HepG2 (cell line): Measurements from ENCODE around the gene ENPP1. TPM values are rescaled to one million over a fixed set of nuclear protein-coding genes. Genes with fewer than 3 reads are reported as not detected.

Experiments used
- ATAC-seq: fragments of 200-7000 bp; cut with Tn5 transposase; 3 replicates; pipeline ENCODE4 v1.9.1; 2020; ENCODE audit warnings: mild to moderate bottlenecking, moderate library complexity
- BruUV-seq: library from RNA; stranded (reverse); fragments of 400-500 nt; replicated peaks from 2 replicates; lab custom pipeline; 2021; lab: Mats Ljungman, UMichigan
- CTCF ChIA-PET: fragments of 300-600 bp; formaldehyde crosslinking; extraction: SDS; loops from one replicate; lab custom pipeline; 2021; ENCODE audit warnings: low total read pairs, inconsistent platforms, low intra/inter-chr PET ratio; lab: Yijun Ruan, JAX
- POLR2A ChIA-PET: fragments of 350-600 bp; sonication (Branson Sonifier 250); formaldehyde crosslinking; loops from one replicate; lab custom pipeline; 2020; ENCODE audit warnings: antibody characterized with exemption, inconsistent platforms; lab: Yijun Ruan, JAX
- DNase-seq: peaks from one replicate; pipeline ENCODE4 v3.0.0-alpha.2; 2015; ENCODE audit warnings: low spot score
- FAIRE-seq: peaks from 3 replicates; lab custom pipeline; 2011; peaks lifted over from hg19 to GRCh38; lab: Jason Lieb, UNC
- H2AFZ ChIP-seq: one replicate; pipeline ENCODE4 v1.6.1; 2011; ENCODE audit warnings: low read length, inconsistent platforms
- H3K27ac ChIP-seq: fragments of 300-600 bp; 3 replicates; pipeline ENCODE4 v1.8.0; 2011; ENCODE audit warnings: mixed run types, mild to moderate bottlenecking, mixed read lengths, low read length, inconsistent platforms; ENCODE audit not compliant: insufficient read depth; ENCODE audit errors: extremely low read length
- H3K27me3 ChIP-seq, 2 experiments: fragments of 200-600 bp in 1 of 2; 2 replicates in 1 of 2; 3 replicates in 1 of 2; pipeline versions ENCODE4 v1.6.0 to v1.8.0; 2011; ENCODE audit warnings: low read length in 2 of 2, mild to moderate bottlenecking in 2 of 2, moderate library complexity in 2 of 2, inconsistent platforms in 1 of 2; ENCODE audit not compliant: insufficient read depth in 2 of 2, control insufficient read depth in 1 of 2
- H3K36me3 ChIP-seq, 2 experiments: fragments of 200-600 bp in 1 of 2; replicated peaks in 1 of 2; 2 replicates in 1 of 2; 3 replicates in 1 of 2; pipeline versions ENCODE4 v1.5.1 to v1.8.0; 2011; ENCODE audit warnings: low read length in 2 of 2, inconsistent platforms in 1 of 2; ENCODE audit not compliant: insufficient read depth in 2 of 2, control insufficient read depth in 1 of 2
- H3K4me1 ChIP-seq: 2 replicates; pipeline ENCODE4 v1.5.1; 2012; ENCODE audit warnings: low read length, inconsistent platforms; ENCODE audit not compliant: insufficient read depth
- H3K4me2 ChIP-seq: 2 replicates; pipeline ENCODE4 v1.6.0; 2011; ENCODE audit warnings: low read depth, low read length, inconsistent platforms
- H3K4me3 ChIP-seq, 3 experiments: fragments of 200-600 bp in 1 of 3; sonication (generic), shearing (Covaris generic) in 1 of 3; replicated peaks in 1 of 3; 2 replicates each; pipeline ENCODE4 v1.5.1; 2011 to 2016; ENCODE audit warnings: low read length in 3 of 3, inconsistent platforms in 2 of 3, low read depth in 2 of 3, mild to moderate bottlenecking in 2 of 3, control low read depth in 1 of 3, mixed read lengths in 1 of 3; ENCODE audit not compliant: insufficient read depth in 1 of 3
- H3K79me2 ChIP-seq: one replicate; pipeline ENCODE4 v1.6.1; 2011; ENCODE audit warnings: low read length, inconsistent platforms; ENCODE audit not compliant: insufficient read depth
- H3K9ac ChIP-seq: 2 replicates; pipeline ENCODE4 v1.6.0; 2011; ENCODE audit warnings: mild to moderate bottlenecking, low read depth, low read length, inconsistent platforms; ENCODE audit not compliant: insufficient read depth
- H3K9me3 ChIP-seq: 2 replicates; pipeline ENCODE4 v1.5.1; 2012; ENCODE audit warnings: mild to moderate bottlenecking, low read length
- H4K20me1 ChIP-seq: 2 replicates; pipeline ENCODE4 v1.6.0; 2011; ENCODE audit warnings: inconsistent platforms, mild to moderate bottlenecking, low read length, moderate library complexity; ENCODE audit not compliant: insufficient read depth
- FOXK1 ChIP-seq: sonication (generic); formaldehyde crosslinking; IDR thresholded peaks from 2 replicates; pipeline ENCODE4 v1.4.0; 2020; ENCODE audit warnings: low read depth, missing genetic modification reagents, borderline replicate concordance
- GABPB1 ChIP-seq: IDR thresholded peaks from 2 replicates; pipeline ENCODE4 v1.6.1; 2016; ENCODE audit warnings: mild to moderate bottlenecking, missing genetic modification reagents, moderate library complexity, missing compliant biosample characterization
- GATAD2A ChIP-seq: IDR thresholded peaks from 2 replicates; pipeline ENCODE4 v1.6.1; 2016
- MTF2 ChIP-seq: sonication (generic); formaldehyde crosslinking; IDR thresholded peaks from 2 replicates; pipeline ENCODE4 v1.5.0; 2020; ENCODE audit warnings: missing genetic modification reagents, borderline replicate concordance
- MYC ChIP-seq: sonication (generic); formaldehyde crosslinking; IDR thresholded peaks from 2 replicates; pipeline ENCODE4 v1.9.0; 2021; ENCODE audit warnings: missing genetic modification reagents, borderline replicate concordance
- ZNF232 ChIP-seq: sonication (generic); formaldehyde crosslinking; IDR thresholded peaks from 2 replicates; pipeline ENCODE4 v1.4.0; 2020; ENCODE audit warnings: missing genetic modification reagents, borderline replicate concordance
- ZNF256 ChIP-seq: sonication (generic); formaldehyde crosslinking; conservative IDR thresholded peaks from 2 replicates; pipeline ENCODE4 v1.4.0; 2020; ENCODE audit warnings: missing genetic modification reagents
- ZNF546 ChIP-seq: sonication (generic); formaldehyde crosslinking; conservative IDR thresholded peaks from 2 replicates; pipeline ENCODE4 v1.8.1; 2023; ENCODE audit warnings: mild to moderate bottlenecking, missing genetic modification reagents
- in situ Hi-C: cut with HindIII; loops from 2 replicates; pipeline ENCODE4 v1.10.0; 2017; ENCODE audit warnings: low pct_unique_long_range_greater_than_20kb; ENCODE audit not compliant: extremely low pct_ligation_motif_present
- intact Hi-C: fragments of 100-400 bp; cut with micrococcal nuclease; formaldehyde crosslinking; loops from one replicate; pipeline ENCODE4 v1.10.0; 2022; ENCODE audit not compliant: unreplicated experiment
- polyA plus RNA-seq, 8 experiments: library from polyadenylated mRNA; depleted of rRNA in 3 of 8; stranded (reverse) in 7 of 8; unstranded in 1 of 8; fragments of >200 nt; fragmentation: Illumina TruSeq in 4 of 8; extraction: Trizol in 4 of 8; gene quantifications; 2 replicates each; pipeline versions ENCODE4 v1.2.1 to v1.2.3, GENCODE V29; 2011 to 2016; ENCODE audit warnings: low read depth in 4 of 8, missing spikeins in 1 of 8, mixed read lengths in 1 of 8; ENCODE audit not compliant: insufficient read depth in 1 of 8
- total RNA-seq, 5 experiments: library from RNA; depleted of rRNA; stranded (reverse); fragments of >200 nt; fragmentation: Illumina TruSeq; extraction: Trizol; gene quantifications; 2 replicates each; pipeline ENCODE4 v1.2.3, GENCODE V29; 2016; ENCODE audit warnings: low read depth in 1 of 5
- TF ChIP-seq, protein P1 (sequence below): sonication (generic); formaldehyde crosslinking; IDR thresholded peaks from 2 replicates; pipeline ENCODE4 v1.4.0; 2020; ENCODE audit warnings: mild to moderate bottlenecking, missing genetic modification reagents
- TF ChIP-seq, protein P2 (sequence below): sonication (generic); formaldehyde crosslinking; IDR thresholded peaks from 2 replicates; pipeline ENCODE4 v1.5.1; 2020; ENCODE audit warnings: missing genetic modification reagents, mild to moderate bottlenecking, borderline replicate concordance

ENPP1 gene
- total and polyA plus RNA-seq, 2 of the 13 experiments (the other 11 are each of a cell fraction or from before 2014, with no cell fraction given): 56.5 to 160 TPM

DNA sequence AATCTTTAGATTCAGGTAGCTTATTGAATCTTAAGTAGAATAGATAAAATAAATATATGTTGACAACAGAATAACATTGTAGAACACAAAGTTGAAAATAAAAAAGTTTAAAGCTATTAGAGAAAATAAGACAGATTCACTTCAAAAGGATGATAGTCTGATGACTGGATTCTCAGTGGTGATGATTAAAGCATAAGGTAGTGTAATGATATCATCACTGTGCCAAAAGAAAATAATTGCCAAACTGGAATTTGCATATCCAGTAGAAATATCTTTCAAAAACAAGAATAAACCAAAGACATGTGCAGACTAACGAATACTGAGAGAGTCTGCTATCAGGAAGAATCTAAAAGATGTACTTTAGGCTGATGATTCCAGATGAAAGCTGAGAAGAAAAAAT, 30.2 kb downstream of the ENPP1 start (continued):
- TF ChIP-seq, protein P1, sequence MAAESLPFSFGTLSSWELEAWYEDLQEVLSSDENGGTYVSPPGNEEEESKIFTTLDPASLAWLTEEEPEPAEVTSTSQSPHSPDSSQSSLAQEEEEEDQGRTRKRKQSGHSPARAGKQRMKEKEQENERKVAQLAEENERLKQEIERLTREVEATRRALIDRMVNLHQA (CRISPR knock-in tag): no peak
- TF ChIP-seq, protein P2, sequence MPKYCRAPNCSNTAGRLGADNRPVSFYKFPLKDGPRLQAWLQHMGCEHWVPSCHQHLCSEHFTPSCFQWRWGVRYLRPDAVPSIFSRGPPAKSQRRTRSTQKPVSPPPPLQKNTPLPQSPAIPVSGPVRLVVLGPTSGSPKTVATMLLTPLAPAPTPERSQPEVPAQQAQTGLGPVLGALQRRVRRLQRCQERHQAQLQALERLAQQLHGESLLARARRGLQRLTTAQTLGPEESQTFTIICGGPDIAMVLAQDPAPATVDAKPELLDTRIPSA: no peak
- no peak for TF ChIP-seq GATAD2A (CRISPR knock-in tag)
- no peak for TF ChIP-seq FOXK1 (CRISPR knock-in tag)
- TF ChIP-seq ZNF256 (CRISPR knock-in tag): no peak
- TF ChIP-seq ZNF546: no peak
- TF ChIP-seq ZNF232 (CRISPR knock-in tag): no peak

DNA sequence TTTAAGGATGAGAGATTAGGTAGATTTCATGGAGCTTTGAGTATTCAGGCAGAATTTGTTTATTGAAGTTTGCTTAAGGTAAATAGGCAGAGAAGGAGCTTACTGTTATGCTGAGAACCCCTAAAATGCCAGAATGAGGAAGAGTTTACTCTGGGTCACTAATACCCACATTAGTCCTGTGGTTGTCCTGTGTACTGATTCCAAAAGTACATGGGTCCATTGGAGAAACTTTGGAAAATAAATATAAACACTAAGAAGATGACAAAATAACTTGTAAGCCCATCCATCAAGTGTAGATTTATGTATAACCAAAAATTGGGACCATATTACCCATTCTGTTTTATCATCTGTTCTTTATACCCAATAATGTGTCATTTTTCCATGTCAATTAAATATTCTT, 31.6 kb downstream of the ENPP1 start:
- no peaks in the 10 kb centered on the region for H3K9me3 ChIP-seq
- H3K4me2 ChIP-seq: no peak overlapping the region
- H2AFZ ChIP-seq: no peak overlapping the region
- POLR2A ChIA-PET: no interaction called here
- TF ChIP-seq MTF2 (CRISPR knock-in tag): no peak
- TF ChIP-seq MYC: no peak
- no peak for TF ChIP-seq GABPB1 (CRISPR knock-in tag)
- DNase-seq (no peak), ATAC-seq (no peak), FAIRE-seq (no peak)
- peaks cover 99% of the 10 kb centered on the region for H3K4me1 ChIP-seq
- intact Hi-C loops: no loop called here
- no peaks in the 10 kb centered on the region for H3K27me3 ChIP-seq
- in situ Hi-C loops: no loop called here
- H3K36me3 ChIP-seq: no peaks in the 10 kb centered on the region; a peak in 1 of 5 replicates
- BruUV-seq: no TSS peak
- no peaks in the 10 kb centered on the region for H4K20me1 ChIP-seq
- no peak overlapping the region for H3K27ac ChIP-seq
- CTCF ChIA-PET: no interaction called here
- no peak overlapping the region for H3K4me3 ChIP-seq
- H3K9ac ChIP-seq: no peak overlapping the region
- peaks cover 60% of the 10 kb centered on the region for H3K79me2 ChIP-seq
